ENCODE results near the gene ZNF662.

DNA sequence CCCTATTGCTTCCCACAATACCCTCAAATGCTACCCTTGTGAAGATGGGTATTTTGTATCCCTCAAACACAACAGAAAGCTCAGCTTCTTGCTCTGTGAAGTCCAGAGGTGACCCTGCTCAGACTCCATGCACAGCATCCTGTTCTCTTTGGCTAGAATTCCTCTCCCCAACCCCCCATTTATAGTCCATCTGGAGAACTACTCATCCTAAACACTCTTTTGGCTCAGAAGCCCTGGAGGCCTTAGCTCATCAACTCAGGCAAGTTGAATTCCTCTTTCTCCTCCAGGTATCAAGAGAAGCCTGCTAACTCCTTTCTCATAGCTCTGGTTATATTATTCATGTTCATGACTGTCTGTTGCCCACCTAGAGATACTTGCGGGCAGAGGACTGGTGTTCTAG is 54.8 kb downstream of the ZNF662 start:
- TF ChIP-seq CTCF (conservative IDR thresholded peaks at IDR 0.05 in 1 of 2, IDR thresholded peaks at IDR 0.05 in 1 of 2; ENCODE audit: low read depth in 1 of 2, low read length in 2 of 2) = no peak
- no peak for TF ChIP-seq EZH2 (IDR thresholded peaks at IDR 0.05; ENCODE audit: low read length, missing control alignments)

Measured in fibroblast of lung (primary cell).